ENCODE data around the gene NSMF. TPM values are rescaled to one million over a fixed set of nuclear protein-coding genes. Genes with fewer than 3 reads are reported as not detected.

NSMF gene, protein sequence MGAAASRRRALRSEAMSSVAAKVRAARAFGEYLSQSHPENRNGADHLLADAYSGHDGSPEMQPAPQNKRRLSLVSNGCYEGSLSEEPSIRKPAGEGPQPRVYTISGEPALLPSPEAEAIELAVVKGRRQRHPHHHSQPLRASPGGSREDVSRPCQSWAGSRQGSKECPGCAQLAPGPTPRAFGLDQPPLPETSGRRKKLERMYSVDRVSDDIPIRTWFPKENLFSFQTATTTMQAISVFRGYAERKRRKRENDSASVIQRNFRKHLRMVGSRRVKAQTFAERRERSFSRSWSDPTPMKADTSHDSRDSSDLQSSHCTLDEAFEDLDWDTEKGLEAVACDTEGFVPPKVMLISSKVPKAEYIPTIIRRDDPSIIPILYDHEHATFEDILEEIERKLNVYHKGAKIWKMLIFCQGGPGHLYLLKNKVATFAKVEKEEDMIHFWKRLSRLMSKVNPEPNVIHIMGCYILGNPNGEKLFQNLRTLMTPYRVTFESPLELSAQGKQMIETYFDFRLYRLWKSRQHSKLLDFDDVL
- total RNA-seq: 12.2 TPM
- long read RNA-seq, transcript NSMF-201 (15 exons, 2,981 nt): major isoform, 16 of 40 reads
- long read RNA-seq, partial matches to known transcripts: 9 of 40 reads
- long read RNA-seq, other reads (novel, unspliced or antisense): 13 of 40 reads

DNA sequence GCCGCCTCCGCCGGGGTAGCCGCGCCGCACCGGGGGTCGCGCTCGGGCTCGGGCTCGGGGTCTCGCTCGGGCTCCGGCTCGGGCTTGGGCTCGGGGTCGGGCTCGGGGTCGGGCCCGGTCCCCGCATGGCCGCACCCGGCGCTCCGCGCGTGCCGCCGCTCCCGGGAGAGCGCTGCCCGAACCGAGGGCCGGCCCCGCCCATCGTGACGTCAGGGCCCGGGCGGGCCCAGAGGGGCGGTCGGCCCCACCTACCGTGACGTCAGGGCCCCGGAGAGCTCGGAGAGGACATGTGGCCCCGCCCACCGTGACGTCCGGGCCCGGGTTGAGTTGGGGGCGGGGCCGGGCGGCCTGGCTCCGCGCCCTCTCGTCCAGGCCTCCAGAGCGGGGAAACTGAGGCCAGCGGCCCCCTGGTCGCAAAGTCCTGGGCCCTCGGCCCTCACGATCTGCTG, at the start of gene NSMF:
NSMF (minus strand) TSS at position 183 of the 449 bp plus-strand sequence. CDS start 232 bp downstream, outside the sequence.
- DNase-seq (ENCODE audit: low spot score): peak; percentile 97
- intact Hi-C loops (cut with DNase I): no loop called here

DNA sequence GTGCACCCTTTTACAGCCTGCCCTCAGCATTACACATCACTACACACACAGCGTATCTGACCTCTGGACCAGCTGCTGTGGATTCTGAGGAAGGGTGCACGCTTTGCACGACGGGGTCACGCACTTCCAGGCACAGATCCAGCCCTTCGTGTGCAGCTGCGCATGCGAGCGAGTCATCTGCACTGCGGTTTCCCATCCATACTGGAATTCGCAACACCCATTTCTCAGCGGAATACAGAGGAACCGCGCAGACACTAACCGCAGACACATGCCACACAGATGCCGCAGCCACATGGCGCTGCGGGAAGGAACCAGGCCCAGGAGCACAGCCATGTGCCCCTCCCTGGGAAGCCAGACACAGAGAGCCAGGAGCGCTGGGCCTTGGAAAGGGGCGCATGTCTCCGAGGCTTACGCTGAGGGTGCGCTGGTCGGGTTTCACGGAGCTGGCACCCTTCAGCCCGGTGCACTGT, 47.6 kb upstream of the NSMF start:
- intact Hi-C loops (cut with DNase I): no loop called here
- DNase-seq (ENCODE audit: low spot score): no peak

DNA sequence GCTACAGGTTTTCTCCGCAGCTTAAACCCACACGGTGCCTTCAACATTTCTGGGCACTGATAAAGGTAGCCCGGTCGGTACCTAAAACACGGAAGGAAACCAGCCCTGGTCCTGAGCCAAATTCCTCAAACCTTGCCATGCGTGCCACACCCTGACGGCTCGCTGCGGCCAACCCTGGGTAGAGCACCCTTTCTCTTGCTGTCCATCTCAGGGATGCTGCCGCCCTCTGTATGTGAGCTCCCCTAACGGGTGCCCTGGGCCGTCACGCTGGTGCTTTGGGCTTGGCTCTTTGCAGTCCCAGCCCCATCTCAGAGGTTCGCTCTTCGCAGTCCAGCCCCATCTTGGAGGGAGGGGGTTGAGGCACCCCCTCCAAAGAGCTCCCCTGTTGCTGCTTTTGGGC, 47.1 kb upstream of the NSMF start:
- intact Hi-C loops (cut with DNase I): no loop called here
- DNase-seq (ENCODE audit: low spot score): no peak

DNA sequence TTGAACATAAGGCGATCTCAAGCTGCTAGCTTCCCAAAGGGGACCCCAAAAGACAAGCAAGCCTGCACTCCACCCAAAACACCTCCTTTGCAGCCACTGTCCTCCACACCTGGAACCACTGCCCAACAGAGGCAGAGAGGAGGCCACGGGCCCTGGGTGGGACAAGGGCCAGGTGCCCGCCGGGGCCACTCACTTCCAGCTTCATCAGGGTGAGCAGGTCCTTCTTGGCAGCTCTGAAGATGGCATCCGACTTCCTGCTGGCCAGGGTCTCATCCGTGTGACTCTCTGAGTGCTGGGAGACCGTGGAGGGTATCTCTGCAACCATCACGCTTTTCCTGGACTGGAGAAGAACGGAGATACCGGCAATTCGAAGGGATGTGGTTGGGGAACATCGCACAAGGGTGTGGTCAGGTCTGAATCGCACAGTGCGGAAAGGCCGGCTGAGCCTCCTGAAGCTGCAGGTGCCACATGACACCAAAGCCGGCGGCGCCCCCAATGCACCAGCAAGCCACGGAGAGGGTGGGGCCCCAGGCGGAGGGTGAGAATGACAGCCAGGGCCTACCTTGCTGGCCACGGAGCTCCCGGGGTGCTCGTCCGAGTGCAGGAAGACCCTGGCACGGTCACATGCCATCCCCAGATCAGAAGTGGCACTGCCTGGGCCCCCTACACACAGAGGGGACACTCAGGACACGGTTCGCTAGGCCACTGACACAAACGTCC, 46.4 kb upstream of the NSMF start:
- no peak for DNase-seq (ENCODE audit: low spot score)
- intact Hi-C loops (cut with DNase I): no loop called here

DNA sequence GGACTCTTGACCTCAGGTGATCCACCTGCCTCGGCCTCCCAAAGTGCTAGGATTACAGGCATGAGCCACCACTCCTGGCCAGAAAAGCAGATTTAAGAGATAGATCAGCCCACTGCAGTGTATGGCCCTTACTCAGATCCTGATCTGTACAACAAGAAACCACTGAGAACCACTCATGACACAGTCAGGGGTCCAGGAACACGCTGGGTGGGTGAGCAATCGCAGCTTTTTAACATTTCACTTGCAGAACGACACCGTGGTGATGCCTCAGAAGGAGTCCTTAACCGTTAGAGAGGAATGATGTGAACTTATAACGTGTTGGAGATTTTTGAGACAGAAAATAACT, 45.3 kb upstream of the NSMF start:
- intact Hi-C loops (cut with DNase I): no loop called here

DNA sequence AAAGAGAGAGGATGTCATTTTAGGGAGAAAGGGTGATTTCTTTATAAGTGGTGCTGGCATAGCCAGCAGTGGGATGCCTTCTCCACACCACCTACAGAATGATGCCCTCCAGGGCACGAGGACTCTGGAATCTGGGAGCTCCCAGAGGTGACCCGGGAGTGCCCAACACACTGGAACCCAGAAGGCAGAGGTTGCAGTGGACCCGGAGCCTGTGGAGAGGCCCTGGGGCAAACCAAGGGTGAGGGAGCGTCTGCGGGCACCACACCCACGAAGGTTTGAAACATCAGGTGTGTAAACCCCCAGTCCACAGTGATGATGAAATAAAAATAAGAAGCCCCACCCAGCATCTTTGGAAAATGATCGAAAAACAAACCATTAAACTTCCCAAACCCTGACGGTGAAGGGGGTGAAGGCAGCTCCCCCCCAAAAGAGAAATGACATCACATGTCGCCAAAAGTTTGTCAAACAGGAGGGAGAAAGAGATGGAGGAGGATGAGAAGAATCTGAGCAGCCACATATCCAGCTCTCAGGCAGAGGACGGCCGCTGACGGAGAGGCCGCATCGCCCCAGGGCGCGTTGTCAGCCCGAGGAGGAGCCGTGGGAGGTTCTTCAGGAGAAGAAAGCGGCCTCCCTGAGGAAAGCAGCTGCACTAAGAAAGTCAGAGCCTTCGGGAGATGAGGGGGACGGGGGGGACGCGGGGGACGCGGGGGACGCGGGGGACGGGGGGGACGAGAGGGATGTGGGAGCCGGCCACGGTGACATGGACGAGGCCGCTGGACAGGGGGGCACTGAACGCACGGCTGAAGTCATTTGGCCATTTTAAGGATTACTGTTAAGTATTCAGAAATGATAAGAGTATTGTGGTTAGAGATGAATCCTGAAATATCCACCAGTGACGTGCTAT, 43.1 kb upstream of the NSMF start:
- DNase-seq (ENCODE audit: low spot score): no peak
- intact Hi-C loops (cut with DNase I): no loop called here

More for the DNA sequence above, 45.3 kb upstream of the NSMF start:
- DNase-seq (ENCODE audit: low spot score): no peak

DNA sequence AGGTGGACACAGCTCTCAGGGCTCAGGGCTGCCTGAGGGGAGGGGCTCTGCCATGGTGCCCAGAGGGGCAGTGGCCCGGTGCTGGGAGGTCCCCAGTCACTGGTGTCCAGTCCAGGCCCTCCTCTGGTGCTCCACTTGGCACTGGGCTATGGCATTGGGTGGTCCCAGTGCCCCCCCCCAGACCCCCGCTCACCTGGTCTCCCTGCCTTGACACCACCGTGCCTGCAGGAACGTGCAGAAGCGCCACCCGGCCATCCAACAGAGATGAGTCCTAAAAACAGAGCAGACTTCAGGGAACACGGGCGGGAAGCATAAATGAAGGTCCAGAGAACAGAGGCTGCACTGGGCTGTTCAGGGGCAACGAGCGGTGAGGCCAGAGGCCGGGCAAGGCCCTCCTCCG, 42.3 kb upstream of the NSMF start:
- intact Hi-C loops (cut with DNase I): no loop called here
- no peak for DNase-seq (ENCODE audit: low spot score)

DNA sequence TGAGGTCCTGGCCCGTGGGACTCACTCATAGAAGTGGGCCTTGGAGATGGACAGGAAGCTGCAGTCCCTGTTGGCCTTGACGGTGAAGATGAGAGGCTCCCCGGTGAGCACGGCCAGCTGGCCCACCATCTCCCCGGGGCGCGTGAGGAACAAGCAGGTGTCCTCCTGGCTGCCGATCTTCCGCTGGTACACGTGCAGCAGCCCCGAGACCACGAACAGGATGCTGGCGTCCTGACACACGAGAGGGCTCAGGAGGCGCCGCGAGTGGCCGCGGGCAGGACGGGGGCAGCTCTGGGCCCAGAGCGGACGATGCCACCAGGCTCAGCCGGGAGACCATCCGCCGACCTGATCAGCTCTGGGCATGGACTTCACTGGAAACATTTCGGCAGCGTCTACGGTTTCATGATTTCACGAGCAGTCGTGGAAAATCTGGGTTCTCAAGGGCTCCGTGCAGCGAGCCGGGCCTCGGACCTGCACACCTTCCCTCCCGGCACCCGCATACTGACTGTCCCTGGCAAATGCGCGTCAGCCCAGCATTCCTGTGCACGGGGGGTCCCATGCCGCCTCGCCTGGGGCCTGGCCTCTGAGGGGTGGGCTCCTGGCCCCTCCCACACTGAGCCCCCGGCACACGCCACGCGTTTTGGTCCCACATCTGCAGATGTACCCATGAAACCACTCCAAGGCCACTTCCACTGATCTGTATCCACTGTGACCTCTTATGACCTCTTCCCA, 41.7 kb upstream of the NSMF start:
- DNase-seq (ENCODE audit: low spot score): no peak
- intact Hi-C loops (cut with DNase I): no loop called here

DNA sequence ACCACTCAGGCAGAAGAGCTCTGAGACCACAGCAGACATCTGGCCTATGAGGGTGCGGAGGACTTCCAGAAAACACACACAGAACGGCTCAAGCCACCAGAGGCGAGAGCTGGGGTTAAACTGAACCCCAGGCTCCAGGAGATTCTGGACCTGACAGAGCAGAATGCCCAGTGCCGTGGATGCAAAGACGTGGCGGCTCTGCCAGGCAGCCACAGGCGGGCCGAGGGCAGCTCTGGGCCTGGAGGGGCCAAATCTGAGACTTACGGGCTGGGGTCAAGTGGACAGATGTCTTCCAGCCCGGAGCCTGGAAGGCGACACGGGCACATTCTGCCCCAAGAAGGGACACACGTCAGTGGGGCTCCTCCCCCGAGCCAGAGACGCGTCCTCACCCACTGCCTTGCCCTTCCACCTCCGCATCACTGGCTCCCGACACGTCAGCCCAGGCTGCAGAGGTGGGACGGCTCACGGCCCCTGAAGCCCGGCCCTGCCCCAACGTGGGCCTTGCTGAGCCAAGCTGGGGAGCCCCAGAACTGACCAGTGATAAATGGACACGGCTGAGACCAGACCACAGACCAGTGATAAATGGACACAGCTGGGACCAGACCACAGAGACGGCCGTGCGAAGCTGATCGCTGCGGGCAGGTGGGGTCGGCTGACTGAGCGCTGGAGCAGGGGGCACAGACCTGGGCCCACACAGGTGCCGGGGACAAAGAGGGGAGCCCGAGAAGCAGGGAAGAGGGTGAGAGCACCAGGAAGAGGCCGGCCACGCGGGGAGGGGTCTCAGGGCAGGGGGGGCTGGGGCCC, 40.9 kb upstream of the NSMF start:
- no peak for DNase-seq (ENCODE audit: low spot score)
- intact Hi-C loops (cut with DNase I): no loop called here

DNA sequence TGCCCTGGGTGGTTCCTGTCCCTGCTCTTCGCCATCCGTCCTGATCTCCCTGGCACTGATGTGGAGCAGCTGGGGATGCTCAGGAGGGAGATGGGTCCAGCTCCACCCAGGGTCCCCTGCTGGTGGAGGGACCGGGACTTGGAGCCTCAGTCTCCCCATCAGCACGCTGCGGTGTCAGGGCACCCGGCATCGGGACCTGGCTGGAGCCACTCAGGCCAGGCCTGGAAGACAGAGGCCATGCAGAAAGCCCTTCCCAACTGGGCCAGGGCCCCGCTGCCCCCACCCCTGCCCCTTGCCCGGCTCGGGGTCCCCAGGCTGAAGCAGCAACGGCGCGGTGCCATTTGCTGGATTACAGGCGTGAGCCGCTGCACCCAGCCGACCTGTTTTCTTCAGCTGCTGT, 40.3 kb upstream of the NSMF start:
- no peak for DNase-seq (ENCODE audit: low spot score)
- intact Hi-C loops (cut with DNase I): no loop called here

DNA sequence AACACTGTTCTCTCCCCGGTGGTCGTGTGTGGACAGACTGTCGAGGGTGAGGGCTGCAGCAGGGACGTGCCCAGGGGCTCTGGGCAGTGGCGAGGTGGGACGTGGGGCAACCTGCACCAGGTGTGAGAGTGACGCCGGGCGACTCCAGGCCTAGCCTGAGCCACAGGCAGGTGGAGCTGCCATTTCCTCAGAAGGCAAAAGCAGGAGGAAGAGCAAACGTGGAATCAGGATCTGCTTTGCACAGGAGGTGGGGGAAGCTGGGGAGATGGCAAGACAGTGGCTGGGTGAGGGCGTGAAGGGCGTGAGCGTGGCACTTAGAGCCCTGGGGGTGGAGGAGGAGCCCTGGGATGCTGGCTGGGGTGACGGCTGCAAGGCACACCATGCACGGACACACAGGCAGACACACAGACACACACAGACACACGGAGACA, 39.6 kb upstream of the NSMF start:
- intact Hi-C loops (cut with DNase I): no loop called here

DNA sequence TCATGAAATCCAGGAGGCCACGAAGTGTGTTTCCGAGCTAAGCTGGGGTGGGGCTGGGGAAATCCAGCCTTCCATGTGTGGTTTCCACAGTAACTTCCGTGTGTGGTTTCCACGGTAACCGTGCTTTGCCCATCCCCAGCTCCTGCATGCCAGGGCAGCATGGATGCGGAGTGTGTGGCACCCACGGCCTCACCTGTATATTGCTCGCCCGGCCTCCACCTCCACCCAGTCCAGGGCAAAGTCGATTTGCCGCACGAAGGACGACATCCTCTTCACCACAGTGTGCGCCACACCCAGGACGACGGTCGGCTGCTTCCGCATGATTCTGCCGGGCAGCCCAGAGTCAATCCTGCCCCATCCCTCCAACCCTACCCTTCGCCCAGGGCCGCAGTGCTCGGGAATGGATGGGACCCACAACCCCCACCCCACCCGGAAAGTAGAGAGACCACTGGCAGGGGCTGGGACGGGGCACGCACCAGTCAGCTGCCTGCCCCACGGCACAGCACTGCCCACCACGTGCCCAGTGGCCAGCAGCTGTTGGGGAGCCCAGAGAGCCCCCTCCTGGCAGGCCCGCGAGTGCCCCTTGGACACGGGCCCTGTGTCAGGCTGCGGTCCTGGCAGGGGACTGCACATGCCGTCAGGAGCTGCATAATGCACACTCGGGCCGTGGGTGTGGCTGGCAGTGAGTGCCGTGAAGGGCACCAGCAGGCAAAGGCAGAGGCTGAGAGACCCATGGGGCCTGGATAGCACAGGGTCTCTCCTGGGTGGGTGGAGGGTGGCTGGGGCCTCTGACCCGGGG, 39.0 kb upstream of the NSMF start:
- intact Hi-C loops (cut with DNase I): no loop called here
- DNase-seq (ENCODE audit: low spot score): no peak

More for the DNA sequence above, 39.6 kb upstream of the NSMF start:
- DNase-seq (ENCODE audit: low spot score): no peak

DNA sequence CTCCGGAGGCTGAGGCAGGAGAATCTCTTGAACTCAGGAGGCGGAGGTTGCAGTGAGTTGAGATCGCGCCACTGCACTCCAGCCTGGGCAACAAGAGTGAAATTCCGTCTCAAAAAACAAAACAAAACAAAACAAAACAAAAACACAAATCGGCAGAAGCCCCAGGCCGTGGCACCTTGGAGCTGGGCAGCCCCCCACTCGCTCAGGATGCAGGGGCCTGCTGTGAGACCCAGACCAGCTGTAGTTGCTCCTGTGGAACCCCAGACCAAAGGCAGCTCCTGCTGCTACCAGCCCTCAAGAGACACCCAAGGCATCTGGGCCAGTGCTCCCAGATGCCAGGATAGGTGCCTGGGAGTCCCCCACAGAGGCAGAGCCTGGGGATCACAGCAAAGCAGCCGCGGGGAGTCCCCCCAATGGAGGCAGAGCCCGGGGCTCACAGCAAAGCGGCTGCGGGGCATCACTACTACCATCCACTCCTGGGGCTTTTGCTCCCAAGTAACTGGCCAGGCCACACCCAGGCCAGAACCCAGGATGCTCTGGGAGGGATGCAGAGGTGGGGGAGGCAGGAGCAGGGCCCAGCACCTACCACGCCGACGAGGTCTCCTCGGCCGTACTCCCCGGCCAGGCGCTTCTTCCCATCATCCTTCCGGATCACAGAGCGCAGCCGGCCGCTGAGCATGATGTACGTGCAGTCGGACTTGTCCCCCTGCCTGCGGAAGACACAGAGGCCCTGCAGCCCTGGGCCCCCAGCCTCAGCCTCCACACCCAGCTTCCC, 37.7 kb upstream of the NSMF start:
- intact Hi-C loops (cut with DNase I): no loop called here
- no peak for DNase-seq (ENCODE audit: low spot score)

DNA sequence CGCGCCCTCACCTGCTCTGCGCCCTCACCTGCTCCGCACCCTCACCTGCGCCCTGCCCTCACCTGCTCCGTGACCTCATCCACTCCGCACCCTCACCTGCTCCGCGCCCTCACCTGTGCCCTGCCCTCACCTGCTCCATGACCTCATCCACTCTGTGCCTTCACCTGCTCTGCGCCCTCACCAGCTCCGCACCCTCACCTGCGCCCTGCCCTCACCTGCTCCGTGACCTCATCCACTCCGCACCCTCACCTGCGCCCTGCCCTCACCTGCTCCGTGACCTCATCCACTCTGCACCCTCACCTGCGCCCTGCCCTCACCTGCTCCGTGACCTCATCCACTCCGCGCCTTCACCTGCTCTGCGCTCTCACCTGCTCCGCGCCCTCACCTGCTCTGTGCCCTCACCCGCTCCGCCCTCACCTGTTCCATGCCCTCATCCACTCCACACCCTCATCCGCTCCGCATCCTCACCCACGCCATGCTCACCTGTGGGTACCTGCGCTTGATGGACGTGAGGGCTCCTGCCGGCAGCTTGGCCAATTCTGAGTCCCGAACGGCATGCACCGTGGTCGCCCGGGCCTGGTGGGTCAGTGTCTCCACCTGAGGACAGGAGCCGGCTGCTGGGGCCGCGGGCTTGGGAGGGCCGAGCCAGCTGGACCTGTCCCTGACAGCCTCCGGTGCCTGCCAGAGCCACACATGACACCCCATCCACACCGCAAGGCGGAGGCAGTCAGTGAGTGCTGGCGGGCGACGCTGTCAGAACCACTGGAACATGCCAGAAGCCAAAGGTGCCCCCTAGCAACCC, 35.6 kb upstream of the NSMF start:
- intact Hi-C loops (cut with DNase I): no loop called here
- no peak for DNase-seq (ENCODE audit: low spot score)

DNA sequence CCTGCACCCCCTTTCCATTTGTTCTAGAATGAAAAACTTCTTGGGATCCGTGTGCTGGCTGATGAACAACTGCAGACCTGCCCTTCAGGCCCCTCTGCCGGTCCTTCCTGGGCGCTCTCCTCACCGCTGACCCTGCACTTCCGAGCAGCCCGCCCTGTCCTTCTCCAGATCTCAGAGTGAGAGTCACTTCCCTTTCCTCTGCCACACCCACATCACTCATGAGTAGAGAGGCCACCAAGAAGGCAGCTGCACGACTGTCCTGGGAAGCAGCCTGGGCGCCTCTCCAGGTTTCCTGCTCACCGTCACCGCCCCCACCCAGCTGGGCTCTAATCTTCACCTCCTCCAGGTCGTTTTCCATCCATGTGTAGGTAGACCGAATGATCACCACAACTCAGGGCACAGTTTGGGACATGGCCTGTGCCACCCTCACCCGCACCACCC, 35.0 kb upstream of the NSMF start:
- DNase-seq (ENCODE audit: low spot score): no peak
- intact Hi-C loops (cut with DNase I): no loop called here

All from cardiac septum (tissue), 1 donor.